ENCODE measurements around the gene THOP1.

The THOP1 gene

DNA sequence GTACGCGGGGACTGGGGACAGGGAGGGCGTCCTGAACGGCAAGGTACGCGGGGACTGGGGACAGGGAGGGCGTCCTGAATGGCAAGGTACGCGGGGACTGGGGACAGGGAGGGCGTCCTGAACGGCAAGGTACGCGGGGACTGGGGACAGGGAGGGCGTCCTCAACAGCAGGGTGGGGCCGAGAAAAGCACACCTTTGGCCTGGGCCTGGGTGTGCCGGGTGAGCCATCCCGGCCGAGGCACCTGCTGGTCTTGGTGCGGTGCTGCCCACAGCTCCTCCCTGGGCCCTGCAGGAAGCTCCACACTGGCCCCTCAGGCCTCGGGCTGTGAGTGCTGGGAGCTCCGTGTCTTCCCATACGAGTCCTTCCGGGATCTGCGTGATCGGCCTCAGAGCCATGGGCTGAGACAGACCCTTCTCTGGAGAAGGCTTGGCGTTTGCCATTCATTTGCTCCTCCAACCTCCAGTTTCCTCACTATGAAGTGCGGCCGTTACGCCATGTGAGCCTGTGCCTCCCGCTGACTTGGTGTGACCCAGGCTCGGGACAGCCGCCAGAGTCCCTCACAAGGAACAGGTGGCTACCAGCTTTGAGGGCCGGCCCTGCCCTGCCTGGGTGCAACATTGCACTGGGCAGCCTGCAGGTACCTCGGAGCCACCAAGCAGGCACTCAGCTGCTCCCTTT lies 26.6 kb downstream of the THOP1 start:
- no peak for DNase-seq
- no peaks in the 10 kb centered on the region for H3K9me3 ChIP-seq
- no peaks in the 10 kb centered on the region for H3K27me3 ChIP-seq
- H3K4me1 ChIP-seq: no peaks in the 10 kb centered on the region
- TF ChIP-seq, protein P1, sequence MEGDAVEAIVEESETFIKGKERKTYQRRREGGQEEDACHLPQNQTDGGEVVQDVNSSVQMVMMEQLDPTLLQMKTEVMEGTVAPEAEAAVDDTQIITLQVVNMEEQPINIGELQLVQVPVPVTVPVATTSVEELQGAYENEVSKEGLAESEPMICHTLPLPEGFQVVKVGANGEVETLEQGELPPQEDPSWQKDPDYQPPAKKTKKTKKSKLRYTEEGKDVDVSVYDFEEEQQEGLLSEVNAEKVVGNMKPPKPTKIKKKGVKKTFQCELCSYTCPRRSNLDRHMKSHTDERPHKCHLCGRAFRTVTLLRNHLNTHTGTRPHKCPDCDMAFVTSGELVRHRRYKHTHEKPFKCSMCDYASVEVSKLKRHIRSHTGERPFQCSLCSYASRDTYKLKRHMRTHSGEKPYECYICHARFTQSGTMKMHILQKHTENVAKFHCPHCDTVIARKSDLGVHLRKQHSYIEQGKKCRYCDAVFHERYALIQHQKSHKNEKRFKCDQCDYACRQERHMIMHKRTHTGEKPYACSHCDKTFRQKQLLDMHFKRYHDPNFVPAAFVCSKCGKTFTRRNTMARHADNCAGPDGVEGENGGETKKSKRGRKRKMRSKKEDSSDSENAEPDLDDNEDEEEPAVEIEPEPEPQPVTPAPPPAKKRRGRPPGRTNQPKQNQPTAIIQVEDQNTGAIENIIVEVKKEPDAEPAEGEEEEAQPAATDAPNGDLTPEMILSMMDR (IDR thresholded peaks at IDR 0.05; ENCODE audit: low read depth, low read length): no peak
- H3K36me3 ChIP-seq: peaks cover 66% of the 10 kb centered on the region
- H3K4me3 ChIP-seq (ENCODE audit: low read depth, low read length): no peak overlapping the region

GRCh38 chr19:2812414-2813234 lies 27.3 kb downstream of the THOP1 start:
- H3K36me3 ChIP-seq: peaks cover 58% of the 10 kb centered on the region
- H3K9me3 ChIP-seq: no peaks in the 10 kb centered on the region
- no peaks in the 10 kb centered on the region for H3K4me1 ChIP-seq
- TF ChIP-seq, protein P1 (IDR thresholded peaks at IDR 0.05; ENCODE audit: low read depth, low read length): no peak
- H3K27me3 ChIP-seq: no peaks in the 10 kb centered on the region
- DNase-seq: no peak
- H3K4me3 ChIP-seq (ENCODE audit: low read depth, low read length): no peak overlapping the region

- Histone ChIP-seq H3K27me3 (no peaks in the 10 kb centered on the region), H3K4me3 (ENCODE audit: low read depth, low read length) (no peak overlapping the region), H3K36me3 (peaks cover 49% of the 10 kb centered on the region), H3K4me1 (no peaks in the 10 kb centered on the region), H3K9me3 (no peaks in the 10 kb centered on the region)
- DNase-seq: no peak
- TF ChIP-seq, protein P1 (IDR thresholded peaks at IDR 0.05; ENCODE audit: low read depth, low read length): no peak
Observed at GRCh38 chr19:2813235-2814160, 28.2 kb downstream of the THOP1 start.

GRCh38 chr19:2814426-2814825 lies 29.1 kb downstream of the THOP1 start:
- Histone ChIP-seq H3K4me1 (no peaks in the 10 kb centered on the region), H3K9me3 (no peaks in the 10 kb centered on the region), H3K27me3 (no peaks in the 10 kb centered on the region), H3K4me3 (ENCODE audit: low read depth, low read length) (no peak overlapping the region), H3K36me3 (peaks cover 40% of the 10 kb centered on the region)
- TF ChIP-seq, protein P1 (IDR thresholded peaks at IDR 0.05; ENCODE audit: low read depth, low read length): no peak
- DNase-seq: no peak

DNA sequence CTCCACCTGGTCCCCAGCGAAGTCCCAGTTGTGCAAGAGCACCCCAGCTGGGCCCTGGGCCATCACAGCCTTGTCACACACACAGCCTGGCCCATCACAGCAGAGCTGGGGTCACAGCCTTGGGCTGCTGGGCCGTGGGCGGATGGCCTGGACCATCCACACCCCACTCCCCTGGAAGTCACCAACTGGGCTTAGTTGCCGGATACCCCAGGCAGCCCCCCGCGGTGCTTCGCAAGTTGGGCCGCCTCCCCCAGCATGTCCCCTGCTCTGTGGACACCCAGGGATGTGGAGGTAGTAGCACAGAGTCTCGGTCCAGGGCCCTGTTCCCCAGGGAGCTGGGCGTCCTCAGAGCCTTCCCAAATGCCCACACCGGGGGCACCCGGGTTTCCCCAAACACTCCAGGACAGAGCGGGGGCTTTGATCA lies 29.9 kb downstream of the THOP1 start:
- Histone ChIP-seq H3K36me3 (peaks cover 32% of the 10 kb centered on the region), H3K9me3 (no peaks in the 10 kb centered on the region), H3K27me3 (no peaks in the 10 kb centered on the region), H3K4me1 (no peaks in the 10 kb centered on the region), H3K4me3 (ENCODE audit: low read depth, low read length) (no peak overlapping the region)
- TF ChIP-seq, protein P1 (IDR thresholded peaks at IDR 0.05; ENCODE audit: low read depth, low read length): no peak
- no peak for DNase-seq

All from BE2C (cell line).